DMS153 treated with DMSO at 0.1 percent for 48 hours (cell line): ENCODE data around the gene OR5T2.

Source experiments
- DNase-seq: peaks from one replicate; lab custom pipeline; 2025; ENCODE audit not compliant: unreplicated experiment; lab: John Stamatoyannopoulos, UW

OR5T2 gene

DNA sequence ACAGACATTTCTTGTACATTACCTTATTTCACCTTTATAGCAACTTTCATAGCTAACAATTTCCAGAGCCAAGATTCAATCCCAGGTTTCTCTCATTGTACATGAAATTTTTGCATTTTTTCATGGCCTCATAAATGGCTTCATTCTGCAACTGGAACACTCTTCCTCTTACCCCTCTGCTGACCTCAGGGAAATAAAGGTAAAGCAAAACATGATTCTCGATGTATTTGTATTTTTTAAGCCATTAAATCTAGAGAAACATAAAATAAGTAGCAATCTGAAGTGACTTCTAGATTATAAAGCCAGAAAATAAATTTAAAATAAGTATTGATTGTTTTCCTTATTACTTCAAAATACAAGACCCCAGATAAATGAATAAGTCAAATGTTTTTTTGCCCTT, at the start of gene OR5T2:
TSS of gene OR5T2 (minus strand) at position 101 of the 400 bp plus-strand sequence. CDS start 1,193 bp downstream, outside the sequence.
- DNase-seq = no peak

DNA sequence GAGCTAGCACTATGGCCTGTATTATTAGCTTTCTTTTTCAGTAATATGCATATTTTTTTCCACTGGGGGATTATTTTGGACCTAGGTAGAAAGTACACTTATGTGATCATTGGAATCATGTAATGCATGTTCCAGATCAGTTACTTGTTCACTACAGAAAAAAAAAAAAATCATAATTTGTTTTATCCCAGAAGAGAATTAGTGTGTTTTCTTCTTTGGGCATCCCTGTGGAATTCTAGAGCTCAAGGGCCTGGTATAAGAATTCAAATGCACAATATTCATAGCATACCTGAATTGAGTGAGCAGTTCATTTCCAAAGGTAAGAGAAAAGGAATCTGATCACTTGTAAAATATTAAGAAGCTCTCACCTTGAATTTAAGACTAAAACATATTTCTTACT, 39.8 kb upstream of the OR5T2 start, which contains the start of gene OR5T1:
TSS of gene OR5T1 (plus strand) at position 301 of the 400 bp plus-strand sequence. CDS start 1,485 bp downstream, outside the sequence.
- no peak for DNase-seq

GRCh38 chr11:56271092-56271491, 37.0 kb upstream of the OR5T2 start:
- no peak for DNase-seq

GRCh38 chr11:56251954-56252353, 17.9 kb upstream of the OR5T2 start, which contains the start of gene OR5T3:
Gene OR5T3 (plus strand): TSS chr11:56252254. CDS start chr11:56252254, 0 bp downstream.
- DNase-seq = no peak

GRCh38 chr11:56219735-56220134, 14.3 kb downstream of the OR5T2 start:
- peak; percentile 41 for DNase-seq

DNA sequence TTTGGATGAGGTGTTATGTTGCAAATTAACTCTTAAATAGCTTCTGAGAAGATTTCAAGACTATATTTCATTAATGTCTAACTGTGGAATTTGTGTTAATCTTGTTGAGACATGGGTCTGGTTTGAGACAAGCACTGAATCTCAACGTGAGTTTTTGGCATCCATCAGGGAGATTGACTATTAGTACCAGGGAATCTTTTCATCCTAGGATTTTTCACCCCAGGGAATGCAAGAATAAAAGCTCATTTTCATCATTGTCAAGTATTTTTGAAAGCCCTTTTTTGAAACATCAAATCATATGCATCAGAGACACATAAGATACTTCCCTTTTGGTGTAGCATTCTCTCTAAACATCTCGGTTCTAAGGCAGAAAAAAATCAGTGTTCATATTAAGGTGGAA, 19.5 kb downstream of the OR5T2 start:
- no peak for DNase-seq

- DNase-seq = no peak
These were observed 26.3 kb downstream of the OR5T2 start for GRCh38 chr11:56207790-56208189.

GRCh38 chr11:56197367-56197766, 36.7 kb downstream of the OR5T2 start:
- DNase-seq = no peak

GRCh38 chr11:56196705-56197104, 37.4 kb downstream of the OR5T2 start:
- no peak for DNase-seq

GRCh38 chr11:56188602-56189001, 45.5 kb downstream of the OR5T2 start:
- DNase-seq = no peak

DNA sequence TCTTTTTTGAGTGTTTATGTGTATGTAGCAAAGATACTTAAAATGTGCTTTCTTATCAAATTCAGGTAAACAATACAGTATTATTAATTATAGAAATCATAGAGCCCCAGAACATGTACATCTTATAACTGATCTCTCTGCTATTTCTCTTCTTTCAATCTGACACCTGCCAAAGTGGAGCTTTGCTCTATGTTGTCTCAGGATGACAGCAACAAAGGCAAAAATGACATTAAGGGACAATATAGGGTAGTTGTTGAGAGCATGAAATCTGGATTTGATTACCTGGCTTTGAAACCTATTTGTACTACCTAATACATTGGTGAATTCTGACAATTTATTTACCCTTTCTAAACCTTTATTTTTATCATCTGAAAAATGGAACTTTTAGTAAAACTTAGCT, 50.6 kb downstream of the OR5T2 start:
- DNase-seq = no peak
